OCI-LY7 (cell line): Measurements from ENCODE around the gene ZNF132. TPM values are rescaled to one million over a fixed set of nuclear protein-coding genes. Genes with fewer than 3 reads are reported as not detected.

Source experiments
- BruUV-seq: library from RNA; stranded (reverse); fragments of 400-500 nt; replicated peaks from 2 replicates; lab custom pipeline; 2021; lab: Mats Ljungman, UMichigan
- CTCF ChIA-PET: fragments of 300-600 bp; sonication (Branson Sonifier 250); formaldehyde crosslinking; loops from one replicate; lab custom pipeline; 2022; ENCODE audit warnings: antibody characterized with exemption; ENCODE audit not compliant: unreplicated experiment; lab: Charles Lee
- POLR2A ChIA-PET: fragments of 300-600 bp; sonication (Branson Sonifier 250); formaldehyde crosslinking; loops from one replicate; lab custom pipeline; 2022; ENCODE audit warnings: antibody characterized with exemption; lab: Charles Lee
- DNase-seq: peaks from one replicate; pipeline ENCODE4 v3.0.0-alpha.2; 2015; ENCODE audit warnings: low spot score
- H2AFZ ChIP-seq: fragments of 200-600 bp; sonication (generic), shearing (Covaris generic); 2 replicates; pipeline ENCODE4 v1.6.1; 2014; ENCODE audit warnings: mild to moderate bottlenecking, antibody characterized with exemption, low read length, moderate library complexity
- H3K27ac ChIP-seq: fragments of 200-600 bp; sonication (generic); 2 replicates; pipeline ENCODE4 v1.5.1; 2014; ENCODE audit warnings: mixed run types, low read depth, mild to moderate bottlenecking, moderate library complexity, low read length, inconsistent platforms; ENCODE audit not compliant: poor library complexity, severe bottlenecking
- H3K36me3 ChIP-seq: fragments of 200-600 bp; sonication (generic); 2 replicates; pipeline ENCODE4 v1.6.1; 2014; ENCODE audit warnings: mild to moderate bottlenecking, antibody characterized with exemption, low read length, moderate library complexity, mixed read lengths; ENCODE audit not compliant: insufficient read depth
- H3K4me1 ChIP-seq: fragments of 200-600 bp; sonication (generic); 2 replicates; pipeline ENCODE4 v1.5.1; 2014; ENCODE audit warnings: mild to moderate bottlenecking, low read length; ENCODE audit not compliant: insufficient read depth, poor library complexity, severe bottlenecking
- H3K4me2 ChIP-seq: fragments of 200-600 bp; sonication (generic); 2 replicates; pipeline ENCODE4 v1.6.1; 2014; ENCODE audit warnings: mild to moderate bottlenecking, low read length
- H3K4me3 ChIP-seq: fragments of 200-600 bp; sonication (generic); 2 replicates; pipeline ENCODE4 v1.5.1; 2014; ENCODE audit warnings: mild to moderate bottlenecking, low read depth, low read length; ENCODE audit not compliant: poor library complexity, severe bottlenecking
- H3K79me2 ChIP-seq: fragments of 200-600 bp; sonication (generic); 2 replicates; pipeline ENCODE4 v1.6.1; 2016; ENCODE audit warnings: low read depth, mild to moderate bottlenecking, low read length, moderate library complexity, mixed read lengths; ENCODE audit not compliant: insufficient read depth
- H3K9me2 ChIP-seq: fragments of 200-600 bp; sonication (generic); 2 replicates; pipeline ENCODE4 v1.6.1; 2016; ENCODE audit warnings: mild to moderate bottlenecking, low read length, mixed read lengths; ENCODE audit not compliant: insufficient read depth
- H3K9me3 ChIP-seq: fragments of 200-600 bp; sonication (generic); 2 replicates; pipeline ENCODE4 v1.6.1; 2014; ENCODE audit warnings: mild to moderate bottlenecking, mixed run types, low read length, mixed read lengths
- H4K20me1 ChIP-seq: fragments of 200-600 bp; sonication (generic); 2 replicates; pipeline ENCODE4 v1.6.1; 2014; ENCODE audit warnings: mild to moderate bottlenecking, antibody characterized with exemption, low read length, moderate library complexity, mixed read lengths; ENCODE audit not compliant: insufficient read depth
- CTCF ChIP-seq: fragments of 200-600 bp; sonication (generic); conservative IDR thresholded peaks from 2 replicates; pipeline ENCODE4 v1.5.1; 2014; ENCODE audit warnings: mild to moderate bottlenecking, antibody characterized with exemption, low read length, moderate library complexity, mixed read lengths
- EZH2phosphoT487 ChIP-seq: fragments of 200-600 bp; sonication (generic); IDR thresholded peaks from 2 replicates; pipeline ENCODE4 v1.6.1; 2018; ENCODE audit warnings: low read depth, borderline replicate concordance, mild to moderate bottlenecking, mixed run types, antibody characterized with exemption, low read length, moderate library complexity, mixed read lengths
- intact Hi-C: fragments of 100-400 bp; cut with micrococcal nuclease; formaldehyde crosslinking; loops from one replicate; pipeline ENCODE4 v1.10.0; 2022; ENCODE audit not compliant: unreplicated experiment
- total RNA-seq, 2 experiments: library from RNA; depleted of rRNA in 1 of 2; stranded (reverse); fragments of >200 nt in 1 of 2; shearing (Covaris generic) in 1 of 2; gene quantifications; 2 replicates each; pipeline ENCODE4 v1.2.3, GENCODE V29; 2014 to 2022

The ZNF132 gene
- total RNA-seq, 2 experiments from 2014 or later: not detected

- Histone ChIP-seq H3K4me2 (no peak overlapping the region), H3K27ac (no peak overlapping the region), H3K4me3 (no peak overlapping the region), H3K9me3 (no peaks in the 10 kb centered on the region), H4K20me1 (peaks cover 3% of the 10 kb centered on the region; the same call in 1 of the 2 replicates), H3K79me2 (peaks cover 9% of the 10 kb centered on the region; the same call in 1 of the 2 replicates), H3K4me1 (peaks cover 5% of the 10 kb centered on the region), H3K36me3 (peaks cover 60% of the 10 kb centered on the region), H2AFZ (no peak overlapping the region), H3K9me2 (no peaks in the 10 kb centered on the region)
- no peak for DNase-seq
- no peak for TF ChIP-seq CTCF
- TF ChIP-seq EZH2phosphoT487: no peak
- no TSS peak for BruUV-seq
- ChIA-PET POLR2A (no interaction called here), CTCF (no interaction called here)
- intact Hi-C loops: no loop called here
Observed at GRCh38 chr19:58395979-58396627, 43.9 kb downstream of the ZNF132 start.

- no peaks in the 10 kb centered on the region for H3K4me1 ChIP-seq
- peaks cover 67% of the 10 kb centered on the region for H3K36me3 ChIP-seq
- peaks cover 16% of the 10 kb centered on the region for H3K79me2 ChIP-seq
- ChIA-PET POLR2A (no interaction called here), CTCF (no interaction called here)
- H3K4me2 ChIP-seq: no peak within 1 kb of the TSS
- no peak within 1 kb of the TSS for H2AFZ ChIP-seq
- no peaks in the 10 kb centered on the region for H3K9me3 ChIP-seq
- no peak within 1 kb of the TSS for H3K27ac ChIP-seq
- intact Hi-C loops: no loop called here
- no peaks in the 10 kb centered on the region for H3K9me2 ChIP-seq
- DNase-seq: no peak
- TF ChIP-seq EZH2phosphoT487 (no peak), CTCF (no peak)
- no TSS peak for BruUV-seq
- H3K4me3 ChIP-seq: no peak within 1 kb of the TSS
- H4K20me1 ChIP-seq: peaks cover 7% of the 10 kb centered on the region; the same call in 1 of the 2 replicates
Observed at GRCh38 chr19:58395220-58395978, 44.6 kb downstream of the ZNF132 start, which contains the start of gene RNF225. RNF225 (plus strand) TSS chr19:58395656; CDS start chr19:58396090, 434 bp downstream.
